Tibial artery (tissue), 4 donors: ENCODE measurements around the gene TRIM33.

Experiments
- DNase-seq, 2 donors: peaks; one replicate each; pipeline ENCODE4 v3.0.0-alpha.2; 2019
- H3K27ac ChIP-seq, 2 donors: fragments of 200-600 bp; sonication (generic) in 1 of 2; 1 replicate in 1 of 2; 2 replicates in 1 of 2; pipeline ENCODE4 v1.5.1; 2018 to 2019; ENCODE audit warnings: mild to moderate bottlenecking in 1 of 2
- H3K27me3 ChIP-seq, 2 donors: fragments of 200-600 bp; sonication (generic) in 1 of 2; one replicate each; pipeline versions ENCODE4 v1.5.1 to v1.6.0; 2016 to 2019
- H3K36me3 ChIP-seq, 3 donors: fragments of 200-600 bp; sonication (generic) in 2 of 3; one replicate each; pipeline ENCODE4 v1.5.1; 2016 to 2019; ENCODE audit warnings: mild to moderate bottlenecking in 2 of 3
- H3K4me1 ChIP-seq, 4 donors: fragments of 200-600 bp; sonication (generic) in 2 of 4; 1 replicate in 3 of 4; 2 replicates in 1 of 4; pipeline ENCODE4 v1.5.1; 2016 to 2019
- H3K4me3 ChIP-seq, 2 donors: fragments of 200-600 bp; sonication (generic) in 1 of 2; 1 replicate in 1 of 2; 2 replicates in 1 of 2; pipeline ENCODE4 v1.5.1; 2018 to 2019; ENCODE audit warnings: mild to moderate bottlenecking in 2 of 2
- H3K9me3 ChIP-seq, 3 donors: fragments of 200-600 bp; sonication (generic) in 1 of 3; one replicate each; pipeline ENCODE4 v1.5.1; 2016 to 2019
- intact Hi-C: fragments of 100-400 bp; cut with DNase I; formaldehyde crosslinking; loops from one replicate; pipeline ENCODE4 v1.15.0; 2023; ENCODE audit warnings: low total_unique reads
- TF ChIP-seq, protein P1 (sequence below), 2 experiments: fragments of 200-600 bp in 1 of 2; fragments of 450-650 bp in 1 of 2; IDR thresholded peaks; one replicate each; pipeline ENCODE4 v1.5.1; 2017 to 2019; ENCODE audit warnings: antibody characterized with exemption in 2 of 2, mild to moderate bottlenecking in 1 of 2, moderate library complexity in 1 of 2

The TRIM33 gene

DNA sequence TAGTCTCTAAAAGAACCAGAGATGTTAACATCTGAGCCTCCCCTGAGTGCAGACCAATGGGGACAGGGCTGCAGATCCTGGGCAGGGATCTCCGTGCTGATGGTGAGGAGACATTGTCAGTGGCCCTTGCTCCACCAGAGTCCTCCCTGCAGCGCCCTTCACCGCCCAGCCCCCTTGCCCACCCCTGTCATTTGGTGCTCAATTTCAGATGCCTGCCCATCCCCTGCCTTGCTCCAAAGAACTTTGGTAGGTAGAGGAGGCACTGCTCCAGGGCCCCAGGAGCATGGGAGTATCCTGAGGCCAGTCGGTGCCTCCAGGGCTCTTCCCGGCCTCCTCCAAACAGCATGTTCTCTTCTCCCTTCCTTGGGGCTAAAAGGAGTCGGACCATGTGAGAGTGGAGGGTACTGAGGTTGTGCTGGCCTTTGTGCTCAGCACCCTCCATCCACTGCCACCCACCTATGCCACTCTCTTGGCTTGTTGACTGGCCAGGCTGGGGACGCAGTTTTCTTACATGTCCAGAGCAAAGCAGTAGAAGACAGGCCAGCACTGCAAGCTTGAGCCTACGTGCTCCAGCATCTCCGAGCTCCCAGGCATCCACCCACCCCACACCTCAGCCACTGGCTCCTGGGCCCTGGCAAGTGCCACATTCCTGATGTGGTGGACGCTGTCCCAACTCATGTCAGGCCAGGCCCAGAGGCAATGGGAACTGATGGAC, 160.1 kb downstream of the TRIM33 start:
- intact Hi-C loops, result loop anchor here (5.0 kb wide), 1 partner anchor 36 kb away; no protein-coding TSS in a partner anchor
- H3K36me3 ChIP-seq, result no peaks in the 10 kb centered on the region
- H3K27me3 ChIP-seq, result no peaks in the 10 kb centered on the region
- no peak overlapping the region for H3K4me3 ChIP-seq
- no peak overlapping the region for H3K27ac ChIP-seq
- peaks cover 0 to 23% (median 20%) of the 10 kb centered on the region in 4 donors for H3K4me1 ChIP-seq
- H3K9me3 ChIP-seq, result no peaks in the 10 kb centered on the region
- DNase-seq, result no peak
- TF ChIP-seq, protein P1, sequence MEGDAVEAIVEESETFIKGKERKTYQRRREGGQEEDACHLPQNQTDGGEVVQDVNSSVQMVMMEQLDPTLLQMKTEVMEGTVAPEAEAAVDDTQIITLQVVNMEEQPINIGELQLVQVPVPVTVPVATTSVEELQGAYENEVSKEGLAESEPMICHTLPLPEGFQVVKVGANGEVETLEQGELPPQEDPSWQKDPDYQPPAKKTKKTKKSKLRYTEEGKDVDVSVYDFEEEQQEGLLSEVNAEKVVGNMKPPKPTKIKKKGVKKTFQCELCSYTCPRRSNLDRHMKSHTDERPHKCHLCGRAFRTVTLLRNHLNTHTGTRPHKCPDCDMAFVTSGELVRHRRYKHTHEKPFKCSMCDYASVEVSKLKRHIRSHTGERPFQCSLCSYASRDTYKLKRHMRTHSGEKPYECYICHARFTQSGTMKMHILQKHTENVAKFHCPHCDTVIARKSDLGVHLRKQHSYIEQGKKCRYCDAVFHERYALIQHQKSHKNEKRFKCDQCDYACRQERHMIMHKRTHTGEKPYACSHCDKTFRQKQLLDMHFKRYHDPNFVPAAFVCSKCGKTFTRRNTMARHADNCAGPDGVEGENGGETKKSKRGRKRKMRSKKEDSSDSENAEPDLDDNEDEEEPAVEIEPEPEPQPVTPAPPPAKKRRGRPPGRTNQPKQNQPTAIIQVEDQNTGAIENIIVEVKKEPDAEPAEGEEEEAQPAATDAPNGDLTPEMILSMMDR (IDR thresholded peaks at IDR 0.05), result no peak

DNA sequence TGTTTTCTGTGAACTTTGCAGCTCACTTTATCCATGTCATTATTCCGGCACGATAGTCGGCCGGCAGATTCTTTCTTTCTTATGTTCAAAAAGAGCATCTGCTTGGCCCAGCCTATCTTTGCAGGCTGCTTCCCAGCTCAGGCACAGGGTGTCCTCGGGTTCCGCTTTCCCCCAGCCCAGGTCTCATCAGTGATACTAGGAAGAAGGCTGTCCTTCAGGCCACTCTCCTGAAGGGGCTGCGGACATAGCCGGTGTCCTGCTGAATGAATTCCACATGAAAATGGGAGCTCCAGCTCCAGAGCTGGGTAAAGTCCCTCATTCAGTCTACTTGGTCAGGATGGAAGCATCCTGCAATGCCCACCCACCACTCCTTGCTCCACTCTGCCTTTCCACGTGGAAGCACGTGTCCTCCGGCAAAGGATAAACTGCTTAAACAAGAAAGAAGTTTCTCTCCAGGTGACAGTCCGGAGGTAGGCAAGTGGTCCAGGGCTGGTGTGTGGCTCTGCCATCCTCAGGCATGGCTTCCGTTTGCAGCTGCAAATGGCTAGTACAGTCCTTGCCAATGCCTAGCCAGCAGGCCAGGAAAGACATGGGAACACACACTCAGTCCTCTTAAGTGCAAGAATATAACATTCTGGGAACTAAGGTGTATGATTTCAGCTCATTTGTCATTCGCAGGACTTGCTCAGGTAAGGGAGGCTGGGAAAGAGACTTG, 161.0 kb downstream of the TRIM33 start:
- Histone ChIP-seq H3K27ac (no peak overlapping the region), H3K27me3 (no peaks in the 10 kb centered on the region), H3K4me3 (no peak overlapping the region), H3K4me1 (peaks cover 0 to 28% (median 23%) of the 10 kb centered on the region in 4 donors), H3K36me3 (no peaks in the 10 kb centered on the region), H3K9me3 (no peaks in the 10 kb centered on the region)
- no peak for DNase-seq
- TF ChIP-seq, protein P1 (IDR thresholded peaks at IDR 0.05), result no peak
- intact Hi-C loops, result loop anchor here (5.0 kb wide), 1 partner anchor 37 kb away; no protein-coding TSS in a partner anchor

DNA sequence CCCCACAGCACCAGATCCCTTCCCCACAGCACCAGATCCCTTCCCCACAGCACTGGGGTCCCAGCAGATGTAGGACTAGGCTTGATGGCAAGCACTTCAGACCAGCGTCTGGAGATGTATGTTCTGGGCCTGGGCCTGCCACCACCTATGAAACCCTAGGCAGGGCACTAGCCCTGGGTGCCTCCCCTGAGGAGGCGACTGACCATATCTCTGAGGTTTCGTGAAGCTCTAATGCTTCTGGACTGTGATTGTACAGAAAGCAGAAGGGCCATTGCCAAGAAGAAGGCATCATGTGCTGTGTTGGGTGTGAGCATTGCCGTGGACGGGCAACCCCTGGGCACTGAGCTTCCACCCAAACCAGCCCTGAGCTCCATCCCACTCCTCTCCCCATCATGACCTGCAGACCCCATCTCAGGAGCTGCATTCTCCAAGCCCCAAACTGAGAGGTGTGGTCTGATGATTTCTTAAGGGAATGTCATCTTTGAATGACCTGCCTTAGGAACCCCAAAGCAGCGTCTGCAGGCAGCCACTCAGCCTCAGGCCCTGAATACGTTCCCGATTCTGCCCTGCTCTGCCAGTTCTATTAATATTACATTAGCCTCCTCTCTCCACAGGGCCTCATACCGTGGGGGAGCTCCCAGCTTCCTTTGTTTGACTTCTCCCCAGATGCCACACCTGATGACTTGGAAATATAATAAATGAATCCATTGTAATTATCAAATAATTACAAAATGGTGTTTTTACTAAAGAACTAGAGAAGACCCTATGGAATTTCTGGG, 163.4 kb downstream of the TRIM33 start:
- TF ChIP-seq, protein P1 (IDR thresholded peaks at IDR 0.05), result no peak
- peaks cover 0 to 13% (median 10%) of the 10 kb centered on the region in 4 donors for H3K4me1 ChIP-seq
- no peaks in the 10 kb centered on the region for H3K9me3 ChIP-seq
- intact Hi-C loops, result loop anchor here (2.0 kb wide), 1 partner anchor 165 kb away; no protein-coding TSS in a partner anchor
- no peaks in the 10 kb centered on the region for H3K27me3 ChIP-seq
- no peak overlapping the region for H3K27ac ChIP-seq
- DNase-seq, result no peak
- no peaks in the 10 kb centered on the region for H3K36me3 ChIP-seq
- no peak overlapping the region for H3K4me3 ChIP-seq

DNA sequence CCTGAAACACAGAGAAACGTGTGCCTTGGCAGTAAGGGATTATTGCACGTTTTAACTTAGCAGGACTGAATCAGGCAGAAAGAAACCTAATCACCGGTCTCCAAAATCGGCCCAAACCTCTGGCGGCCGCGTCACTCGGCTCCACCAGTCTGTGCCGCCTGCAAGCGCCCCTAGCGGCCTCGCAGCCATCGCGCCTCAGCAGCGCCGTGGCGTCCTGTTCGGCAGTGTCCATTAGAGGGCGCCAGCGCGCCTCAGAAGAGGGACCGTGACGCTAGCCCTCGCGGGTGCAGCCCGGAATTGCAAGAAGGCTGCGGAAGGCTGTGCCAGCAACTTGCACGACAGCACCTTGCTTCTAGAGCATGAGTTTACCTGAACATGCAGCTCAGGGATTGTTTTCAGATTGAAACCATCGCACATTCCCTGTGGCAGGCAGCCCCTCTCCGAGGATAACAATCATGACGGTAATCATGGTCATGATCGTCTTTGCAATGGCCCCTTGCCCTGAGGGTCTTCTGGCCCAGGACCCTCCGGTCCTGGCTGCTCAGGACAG, 164.4 kb downstream of the TRIM33 start:
- peak; percentile 94 to 97 for DNase-seq
- H3K27ac ChIP-seq, result peak overlapping the region; percentile 92 to 94
- no peaks in the 10 kb centered on the region for H3K36me3 ChIP-seq
- H3K4me1 ChIP-seq, result peaks cover 0 to 11% (median 8%) of the 10 kb centered on the region in 4 donors
- H3K4me3 ChIP-seq, result peak overlapping the region; percentile 50 to 64
- intact Hi-C loops, result loop anchor here (1.0 to 2.0 kb wide), 2 partner anchors 82 to 166 kb away; no protein-coding TSS in a partner anchor
- H3K9me3 ChIP-seq, result no peaks in the 10 kb centered on the region
- no peaks in the 10 kb centered on the region for H3K27me3 ChIP-seq
- TF ChIP-seq, protein P1 (IDR thresholded peaks at IDR 0.05), result peak; percentile 100

DNA sequence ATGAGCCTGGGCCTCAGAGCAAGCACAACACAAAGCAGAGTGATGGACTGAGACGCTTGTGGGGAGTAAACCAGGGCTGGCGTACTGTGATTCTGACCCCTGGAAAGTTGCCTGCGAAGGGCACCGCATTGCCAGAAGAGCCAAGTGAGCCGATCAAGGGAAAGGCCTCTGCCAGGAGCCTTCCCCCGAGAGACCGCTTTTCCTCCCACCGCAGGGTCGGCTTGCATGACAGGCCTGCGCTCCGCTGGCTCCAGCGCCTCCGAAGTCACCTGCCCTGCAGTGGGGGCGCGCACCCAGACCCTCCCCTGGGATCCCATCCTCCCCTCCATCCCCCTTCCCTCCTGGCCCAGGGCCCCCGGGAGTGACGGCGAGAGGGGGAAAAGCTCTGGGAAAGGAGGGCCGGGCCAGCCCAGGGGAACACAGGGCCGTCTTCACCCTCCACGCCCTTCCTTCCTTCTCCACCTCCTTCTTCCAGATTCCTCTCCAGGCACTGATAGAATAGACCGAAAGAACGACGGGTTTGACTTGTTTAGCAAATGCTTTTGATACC, 165.0 kb downstream of the TRIM33 start:
- H3K9me3 ChIP-seq, result no peaks in the 10 kb centered on the region
- intact Hi-C loops, result loop anchor here (1.0 to 2.0 kb wide), 2 partner anchors 82 to 167 kb away; no protein-coding TSS in a partner anchor
- peak; percentile 22 to 77 for DNase-seq
- H3K4me3 ChIP-seq, result peak overlapping the region; percentile 50 to 64
- peaks cover 0 to 11% (median 8%) of the 10 kb centered on the region in 4 donors for H3K4me1 ChIP-seq
- TF ChIP-seq, protein P1 (IDR thresholded peaks at IDR 0.05), result no peak
- peak overlapping the region; percentile 92 to 94 for H3K27ac ChIP-seq
- no peaks in the 10 kb centered on the region for H3K27me3 ChIP-seq
- no peaks in the 10 kb centered on the region for H3K36me3 ChIP-seq
